RWPE2 (cell line): ENCODE measurements around the gene WIZ.

Source experiments
- ATAC-seq: fragments of 200-7000 bp; cut with Tn5 transposase; 3 replicates; pipeline ENCODE4 v1.9.1; 2021; ENCODE audit warnings: low read depth
- DNase-seq: peaks from one replicate; pipeline ENCODE4 v3.0.0-alpha.2; 2020; ENCODE audit warnings: low spot score
- H3K27ac ChIP-seq: fragments of 450-650 bp; 2 replicates; pipeline ENCODE4 v1.5.1; 2017; ENCODE audit warnings: mild to moderate bottlenecking; ENCODE audit not compliant: poor library complexity, severe bottlenecking
- H3K27me3 ChIP-seq: fragments of 250-450 bp; sonication (Bioruptor Pico); 2 replicates; pipeline ENCODE4 v1.5.1; 2021; ENCODE audit warnings: mild to moderate bottlenecking, moderate library complexity; ENCODE audit not compliant: insufficient read depth, poor library complexity, severe bottlenecking
- H3K36me3 ChIP-seq: fragments of 250-450 bp; sonication (Bioruptor Pico); 2 replicates; pipeline ENCODE4 v1.5.1; 2020; ENCODE audit warnings: low read depth, mild to moderate bottlenecking, moderate library complexity
- H3K4me1 ChIP-seq: fragments of 250-450 bp; sonication (Bioruptor Pico); 2 replicates; pipeline ENCODE4 v1.5.1; 2021; ENCODE audit warnings: mild to moderate bottlenecking, moderate library complexity; ENCODE audit not compliant: insufficient read depth, poor library complexity, severe bottlenecking
- H3K4me3 ChIP-seq: fragments of 250-450 bp; sonication (Bioruptor Pico); 2 replicates; pipeline ENCODE4 v1.5.1; 2021; ENCODE audit warnings: mild to moderate bottlenecking, moderate library complexity; ENCODE audit not compliant: severe bottlenecking
- H3K9me3 ChIP-seq: fragments of 250-450 bp; sonication (Bioruptor Pico); 2 replicates; pipeline ENCODE4 v1.5.1; 2021; ENCODE audit warnings: mild to moderate bottlenecking, moderate library complexity; ENCODE audit not compliant: severe bottlenecking
- TF ChIP-seq, protein P1 (sequence below): fragments of 450-650 bp; IDR thresholded peaks from one replicate; pipeline ENCODE4 v1.5.1; 2017; ENCODE audit warnings: mild to moderate bottlenecking, moderate library complexity; ENCODE audit not compliant: poor library complexity, severe bottlenecking

WIZ gene

DNA sequence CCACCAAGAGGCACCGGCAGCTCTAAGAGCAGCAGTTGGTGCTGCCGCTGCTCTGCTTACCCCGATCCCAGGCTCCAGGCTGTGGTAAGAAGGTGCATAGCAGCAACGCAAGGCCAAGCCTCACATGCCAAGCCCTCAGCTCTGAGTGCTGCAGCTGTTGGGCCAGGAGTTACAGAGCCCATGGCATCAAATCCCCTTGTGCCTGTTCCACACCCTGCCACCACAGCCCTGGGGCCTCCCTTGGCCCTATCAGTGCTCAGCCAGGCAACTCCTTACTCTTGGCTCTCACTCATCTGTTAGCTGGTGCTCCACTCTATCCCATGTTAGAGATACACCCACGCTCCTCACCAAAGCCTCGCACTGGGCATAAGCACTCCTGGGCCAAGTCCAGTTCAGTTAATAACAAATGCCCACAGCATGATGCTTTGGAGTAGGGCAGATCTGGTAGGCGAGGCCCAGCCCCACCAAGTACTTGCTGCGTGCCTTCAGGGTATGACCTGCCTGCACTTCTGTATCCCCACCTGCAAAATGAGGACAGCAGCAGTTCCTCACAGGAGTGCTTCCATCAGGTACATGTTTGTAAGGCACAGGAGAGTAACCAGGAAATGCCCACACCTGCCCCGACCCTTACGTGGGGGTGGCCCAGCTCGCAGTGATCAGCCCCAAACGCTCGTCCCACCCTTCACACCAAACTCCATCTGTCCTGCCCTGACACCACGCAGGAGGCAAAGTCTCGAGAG is 47.2 kb downstream of the WIZ start:
- Histone ChIP-seq H3K9me3 (no peaks in the 10 kb centered on the region), H3K4me3 (no peak overlapping the region), H3K27ac (no peak overlapping the region), H3K36me3 (peaks cover 69% of the 10 kb centered on the region), H3K4me1 (no peaks in the 10 kb centered on the region), H3K27me3 (no peaks in the 10 kb centered on the region)
- DNase-seq (no peak), ATAC-seq (no peak)
- TF ChIP-seq, protein P1, sequence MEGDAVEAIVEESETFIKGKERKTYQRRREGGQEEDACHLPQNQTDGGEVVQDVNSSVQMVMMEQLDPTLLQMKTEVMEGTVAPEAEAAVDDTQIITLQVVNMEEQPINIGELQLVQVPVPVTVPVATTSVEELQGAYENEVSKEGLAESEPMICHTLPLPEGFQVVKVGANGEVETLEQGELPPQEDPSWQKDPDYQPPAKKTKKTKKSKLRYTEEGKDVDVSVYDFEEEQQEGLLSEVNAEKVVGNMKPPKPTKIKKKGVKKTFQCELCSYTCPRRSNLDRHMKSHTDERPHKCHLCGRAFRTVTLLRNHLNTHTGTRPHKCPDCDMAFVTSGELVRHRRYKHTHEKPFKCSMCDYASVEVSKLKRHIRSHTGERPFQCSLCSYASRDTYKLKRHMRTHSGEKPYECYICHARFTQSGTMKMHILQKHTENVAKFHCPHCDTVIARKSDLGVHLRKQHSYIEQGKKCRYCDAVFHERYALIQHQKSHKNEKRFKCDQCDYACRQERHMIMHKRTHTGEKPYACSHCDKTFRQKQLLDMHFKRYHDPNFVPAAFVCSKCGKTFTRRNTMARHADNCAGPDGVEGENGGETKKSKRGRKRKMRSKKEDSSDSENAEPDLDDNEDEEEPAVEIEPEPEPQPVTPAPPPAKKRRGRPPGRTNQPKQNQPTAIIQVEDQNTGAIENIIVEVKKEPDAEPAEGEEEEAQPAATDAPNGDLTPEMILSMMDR = no peak

DNA sequence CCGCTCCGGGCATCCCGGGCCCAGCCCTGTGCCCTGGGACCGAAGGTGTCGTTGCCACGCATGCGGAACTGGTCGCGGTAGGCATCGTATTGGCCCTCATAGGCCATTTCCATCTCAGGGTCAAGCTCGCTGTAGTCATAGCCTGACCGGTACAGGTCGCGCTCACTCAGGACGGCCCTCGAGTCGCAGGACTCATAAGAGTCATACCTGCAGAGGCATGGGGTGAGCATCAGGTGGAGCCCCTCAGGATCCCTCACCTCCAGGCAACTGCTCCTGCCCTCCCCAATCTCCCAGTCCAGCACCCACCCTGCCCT is 48.4 kb downstream of the WIZ start:
- DNase-seq = no peak

DNA sequence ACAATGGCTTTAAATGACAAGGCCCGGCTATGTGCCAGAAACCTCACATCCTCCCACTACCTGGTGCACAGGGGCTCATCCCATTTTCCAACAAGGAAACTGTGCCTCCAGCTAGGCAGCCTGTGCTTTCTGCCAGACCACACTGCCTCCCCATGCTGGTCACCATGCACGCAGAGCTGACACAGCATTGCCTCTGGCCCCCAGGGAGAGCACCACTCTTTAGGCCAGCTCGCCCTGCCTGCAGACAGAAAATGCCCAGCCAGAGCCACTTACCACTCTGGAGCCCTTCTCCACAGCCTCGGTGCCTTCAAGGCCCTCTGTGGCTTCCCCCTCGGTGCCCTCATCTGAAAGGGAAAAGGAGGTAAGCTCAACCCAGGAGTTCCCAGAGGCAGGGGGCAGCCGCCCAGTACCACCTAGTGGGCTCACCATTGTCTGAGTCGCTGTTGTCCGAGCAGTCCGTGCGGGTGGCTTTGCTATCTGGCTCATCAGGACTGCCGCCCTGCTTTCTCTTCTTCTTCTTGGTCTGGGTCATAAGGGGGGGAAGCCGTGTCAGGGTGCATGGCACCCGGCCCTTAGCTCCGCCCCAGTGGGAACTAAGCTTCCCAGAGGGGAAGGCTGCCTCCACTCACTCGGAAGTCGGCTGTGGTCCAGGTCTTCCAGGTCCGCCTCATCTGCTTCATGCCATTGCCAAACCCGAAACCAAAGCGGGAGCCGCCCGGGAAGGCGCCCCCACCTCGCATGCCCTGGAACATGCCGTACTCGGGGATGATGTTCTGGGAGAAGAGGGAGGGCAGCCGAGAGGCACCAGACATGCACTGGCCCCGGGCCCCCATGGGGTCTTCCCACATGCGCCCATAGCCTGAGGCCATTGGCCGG is 49.0 kb downstream of the WIZ start:
- Histone ChIP-seq H3K4me1 (no peaks in the 10 kb centered on the region), H3K36me3 (peaks cover 66% of the 10 kb centered on the region), H3K27me3 (no peaks in the 10 kb centered on the region), H3K9me3 (no peaks in the 10 kb centered on the region), H3K27ac (no peak overlapping the region), H3K4me3 (no peak overlapping the region)
- ATAC-seq = no peak
- DNase-seq = no peak
- TF ChIP-seq, protein P1 = no peak

More for the DNA sequence above, 48.4 kb downstream of the WIZ start:
- Histone ChIP-seq H3K27me3 (no peaks in the 10 kb centered on the region), H3K4me3 (no peak overlapping the region), H3K36me3 (peaks cover 69% of the 10 kb centered on the region), H3K4me1 (no peaks in the 10 kb centered on the region), H3K27ac (no peak overlapping the region), H3K9me3 (no peaks in the 10 kb centered on the region)
- TF ChIP-seq, protein P1 = no peak
- ATAC-seq = no peak

DNA sequence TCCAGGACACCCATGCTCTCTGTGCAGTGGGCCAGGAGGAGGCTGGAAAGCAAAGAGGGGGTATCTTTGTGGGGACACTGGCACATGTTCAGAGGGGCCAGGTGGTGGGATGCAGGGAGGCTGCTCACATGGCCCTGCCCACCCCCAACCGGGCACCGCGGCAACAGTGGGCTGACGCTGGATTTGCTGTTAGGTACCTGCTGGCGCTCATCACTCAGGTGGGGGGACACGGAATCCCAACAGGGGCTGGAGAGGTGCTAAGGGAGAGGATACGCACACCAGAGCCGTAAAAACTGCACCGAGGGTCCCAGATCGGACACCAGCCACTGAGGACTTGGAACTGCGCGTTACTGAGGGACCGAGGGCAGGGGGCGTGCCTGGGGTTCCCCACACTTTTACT is 50.1 kb downstream of the WIZ start:
- Histone ChIP-seq H3K4me3 (no peak overlapping the region), H3K27me3 (no peaks in the 10 kb centered on the region), H3K36me3 (peaks cover 66% of the 10 kb centered on the region), H3K4me1 (no peaks in the 10 kb centered on the region), H3K27ac (no peak overlapping the region), H3K9me3 (no peaks in the 10 kb centered on the region)
- ATAC-seq (no peak), DNase-seq (no peak)
- TF ChIP-seq, protein P1 = no peak

DNA sequence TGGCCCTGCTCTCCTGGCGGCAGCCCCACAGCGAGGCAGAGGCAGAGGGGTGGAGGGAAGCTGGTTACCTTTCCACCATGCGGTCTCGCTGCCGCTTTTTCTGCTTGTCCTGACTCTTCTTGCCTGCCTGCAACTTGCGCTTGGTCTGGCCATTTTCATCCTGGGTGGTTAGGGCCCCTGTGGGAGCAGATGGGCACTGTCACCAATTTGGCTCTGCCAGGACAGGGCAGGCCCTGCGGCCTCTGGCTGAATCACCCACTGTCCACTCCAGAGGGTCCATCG is 50.6 kb downstream of the WIZ start:
- ATAC-seq (no peak), DNase-seq (no peak)
- TF ChIP-seq, protein P1 = no peak
- Histone ChIP-seq H3K27ac (no peak overlapping the region), H3K4me3 (no peak overlapping the region), H3K4me1 (no peaks in the 10 kb centered on the region), H3K36me3 (peaks cover 66% of the 10 kb centered on the region), H3K27me3 (no peaks in the 10 kb centered on the region), H3K9me3 (no peaks in the 10 kb centered on the region)
